Neural progenitor cell (in vitro differentiated cells): ENCODE measurements around the gene IL17B. TPM values are rescaled to one million over a fixed set of nuclear protein-coding genes. Genes with fewer than 3 reads are reported as not detected.
A peak's percentile ranks its signal among the peaks of the same experiment; 100 is the strongest.

Source experiments
- DNase-seq: peaks from one replicate; pipeline ENCODE4 v3.0.0-alpha.2; 2016; ENCODE audit warnings: low spot score
- H2AFZ ChIP-seq: fragments of 200-600 bp; sonication (generic); replicated peaks from 2 replicates; pipeline ENCODE4 v1.6.1; 2016; ENCODE audit warnings: antibody characterized with exemption
- H3F3A ChIP-seq: fragments of 200-600 bp; sonication (generic); 2 replicates; pipeline ENCODE4 v1.6.1; 2016; ENCODE audit warnings: antibody characterized with exemption, low read depth
- H3K27ac ChIP-seq: fragments of 200-600 bp; sonication (generic); 2 replicates; pipeline ENCODE4 v1.5.1; 2016; ENCODE audit warnings: mild to moderate bottlenecking
- H3K27me3 ChIP-seq: fragments of 200-600 bp; sonication (generic); 2 replicates; pipeline ENCODE4 v1.6.1; 2016; ENCODE audit warnings: mild to moderate bottlenecking, moderate library complexity
- H3K36me3 ChIP-seq: fragments of 200-600 bp; sonication (generic); 2 replicates; pipeline ENCODE4 v1.5.1; 2016
- H3K4me1 ChIP-seq: fragments of 200-600 bp; sonication (generic); 2 replicates; pipeline ENCODE4 v1.6.1; 2016; ENCODE audit warnings: mixed run types
- H3K4me2 ChIP-seq: fragments of 200-600 bp; sonication (generic); 2 replicates; pipeline ENCODE4 v1.6.1; 2016
- H3K4me3 ChIP-seq: fragments of 200-600 bp; sonication (generic); 2 replicates; pipeline ENCODE4 v1.5.1; 2016
- H3K79me2 ChIP-seq: fragments of 200-600 bp; sonication (generic); 2 replicates; pipeline ENCODE4 v1.6.1; 2016; ENCODE audit warnings: low read depth
- H3K9ac ChIP-seq: fragments of 200-600 bp; sonication (generic); 2 replicates; pipeline ENCODE4 v1.6.1; 2016
- H3K9me3 ChIP-seq: fragments of 200-600 bp; sonication (generic); 2 replicates; pipeline ENCODE4 v1.5.1; 2016; ENCODE audit warnings: low read depth
- H4K20me1 ChIP-seq: fragments of 200-600 bp; sonication (generic); 2 replicates; pipeline ENCODE4 v1.6.1; 2016; ENCODE audit warnings: low read depth
- H3K27ac Mint-ChIP-seq: 3 replicates; pipeline ENCODE4 v1.8.0; 2021; ENCODE audit warnings: mixed read lengths
- H3K27me3 Mint-ChIP-seq: 2 replicates; pipeline ENCODE4 v1.8.0; 2022; ENCODE audit warnings: low read depth, mild to moderate bottlenecking, inconsistent platforms, moderate library complexity, mixed read lengths; ENCODE audit not compliant: insufficient read depth
- H3K36me3 Mint-ChIP-seq: 3 replicates; pipeline ENCODE4 v1.8.0; 2021; ENCODE audit warnings: mixed read lengths
- H3K4me1 Mint-ChIP-seq: 3 replicates; pipeline ENCODE4 v1.8.0; 2021; ENCODE audit warnings: mixed read lengths
- H3K4me3 Mint-ChIP-seq: 3 replicates; pipeline ENCODE4 v1.8.0; 2021; ENCODE audit warnings: mild to moderate bottlenecking, moderate library complexity, mixed read lengths
- H3K9me3 Mint-ChIP-seq: 3 replicates; pipeline ENCODE4 v1.8.0; 2020; ENCODE audit warnings: mixed read lengths
- EZH2 ChIP-seq: fragments of 200-600 bp; sonication (generic); IDR thresholded peaks from 2 replicates; pipeline ENCODE4 v1.6.1; 2017; ENCODE audit warnings: antibody characterized with exemption, mild to moderate bottlenecking, moderate library complexity
- EZH2phosphoT487 ChIP-seq: fragments of 200-600 bp; sonication (generic); IDR thresholded peaks from 2 replicates; pipeline ENCODE4 v1.6.1; 2017; ENCODE audit warnings: antibody characterized with exemption
- total RNA-seq: library from RNA; depleted of rRNA; stranded (reverse); fragments of >200 nt; gene quantifications from 2 replicates; pipeline ENCODE4 v1.2.3, GENCODE V29; 2015; ENCODE audit warnings: low replicate concordance
- TF ChIP-seq, protein P1 (sequence below): fragments of 200-600 bp; sonication (generic); IDR thresholded peaks from 2 replicates; pipeline ENCODE4 v1.5.1; 2017; ENCODE audit warnings: antibody characterized with exemption, mild to moderate bottlenecking

IL17B gene
- total RNA-seq, 1 donor from 2014 or later = not detected

DNA sequence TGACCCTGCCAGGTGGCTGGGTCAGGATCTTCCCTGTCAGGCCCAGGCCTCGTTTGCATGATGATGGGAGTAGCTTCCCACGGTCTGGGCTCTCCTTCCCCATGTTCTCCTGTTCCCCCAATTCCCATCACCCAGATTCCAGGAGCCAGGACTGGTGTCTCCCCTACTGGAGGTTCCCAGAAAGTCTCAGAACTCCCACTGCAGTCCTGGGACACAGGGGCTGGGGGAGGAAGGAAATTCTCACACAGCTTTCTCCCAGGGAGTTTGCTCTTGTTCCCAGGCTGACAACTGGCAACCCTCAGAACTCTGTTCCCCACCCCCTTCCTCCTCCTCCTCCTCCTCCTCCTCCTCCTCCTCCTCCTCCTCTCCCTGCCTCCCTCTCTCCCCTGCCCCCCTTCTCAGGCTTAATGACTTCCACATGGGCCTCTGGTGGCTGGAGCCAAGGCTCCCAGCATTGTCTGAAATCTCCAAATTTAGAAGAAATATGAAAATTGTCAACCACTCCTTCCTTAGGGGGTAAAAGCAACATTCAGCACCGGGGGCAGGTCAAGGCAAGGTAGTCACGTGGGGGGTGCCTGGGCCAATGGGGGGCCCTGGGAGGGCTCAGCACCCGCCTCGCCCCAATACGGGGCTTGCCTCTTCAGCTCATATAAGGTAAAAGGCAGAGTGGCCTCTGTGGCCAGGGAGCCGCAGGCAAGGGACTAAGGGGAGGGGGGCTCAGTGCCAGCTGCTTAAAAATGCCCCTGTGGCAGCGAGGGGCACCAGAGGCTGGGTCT is 27.3 kb upstream of the IL17B start:
- Histone ChIP-seq H3K9ac (no peak overlapping the region), H3K4me1 (peaks cover 24% of the 10 kb centered on the region), H3K4me2 (no peak overlapping the region), H3K9me3 (no peaks in the 10 kb centered on the region), H3K27me3 (no peaks in the 10 kb centered on the region), H2AFZ (no peak overlapping the region), H3K4me3 (no peak overlapping the region), H3F3A (no peaks in the 10 kb centered on the region), H3K27ac (no peak overlapping the region), H4K20me1 (no peaks in the 10 kb centered on the region), H3K79me2 (no peaks in the 10 kb centered on the region), H3K36me3 (no peaks in the 10 kb centered on the region)
- Mint-ChIP-seq H3K9me3 (no peaks in the 10 kb centered on the region), H3K36me3 (no peaks in the 10 kb centered on the region), H3K4me3 (no peak overlapping the region), H3K4me1 (peaks cover 42% of the 10 kb centered on the region), H3K27ac (peak overlapping the region; percentile 81), H3K27me3 (peaks cover 2% of the 10 kb centered on the region)
- peak; percentile 21 for DNase-seq
- TF ChIP-seq EZH2 = no peak
- TF ChIP-seq, protein P1, sequence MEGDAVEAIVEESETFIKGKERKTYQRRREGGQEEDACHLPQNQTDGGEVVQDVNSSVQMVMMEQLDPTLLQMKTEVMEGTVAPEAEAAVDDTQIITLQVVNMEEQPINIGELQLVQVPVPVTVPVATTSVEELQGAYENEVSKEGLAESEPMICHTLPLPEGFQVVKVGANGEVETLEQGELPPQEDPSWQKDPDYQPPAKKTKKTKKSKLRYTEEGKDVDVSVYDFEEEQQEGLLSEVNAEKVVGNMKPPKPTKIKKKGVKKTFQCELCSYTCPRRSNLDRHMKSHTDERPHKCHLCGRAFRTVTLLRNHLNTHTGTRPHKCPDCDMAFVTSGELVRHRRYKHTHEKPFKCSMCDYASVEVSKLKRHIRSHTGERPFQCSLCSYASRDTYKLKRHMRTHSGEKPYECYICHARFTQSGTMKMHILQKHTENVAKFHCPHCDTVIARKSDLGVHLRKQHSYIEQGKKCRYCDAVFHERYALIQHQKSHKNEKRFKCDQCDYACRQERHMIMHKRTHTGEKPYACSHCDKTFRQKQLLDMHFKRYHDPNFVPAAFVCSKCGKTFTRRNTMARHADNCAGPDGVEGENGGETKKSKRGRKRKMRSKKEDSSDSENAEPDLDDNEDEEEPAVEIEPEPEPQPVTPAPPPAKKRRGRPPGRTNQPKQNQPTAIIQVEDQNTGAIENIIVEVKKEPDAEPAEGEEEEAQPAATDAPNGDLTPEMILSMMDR = no peak
- no peak for TF ChIP-seq EZH2phosphoT487

- H3K36me3 Mint-ChIP-seq = no peaks in the 10 kb centered on the region
- Histone ChIP-seq H3K27ac (no peak overlapping the region), H3K9me3 (no peaks in the 10 kb centered on the region), H2AFZ (no peak overlapping the region), H3K79me2 (no peaks in the 10 kb centered on the region), H4K20me1 (no peaks in the 10 kb centered on the region), H3K4me1 (peaks cover 24% of the 10 kb centered on the region), H3K36me3 (no peaks in the 10 kb centered on the region), H3K9ac (no peak overlapping the region), H3K4me2 (no peak overlapping the region), H3K4me3 (no peak overlapping the region), H3F3A (no peaks in the 10 kb centered on the region), H3K27me3 (no peaks in the 10 kb centered on the region)
- no peaks in the 10 kb centered on the region for H3K9me3 Mint-ChIP-seq
- peaks cover 49% of the 10 kb centered on the region for H3K4me1 Mint-ChIP-seq
- H3K4me3 Mint-ChIP-seq = no peak overlapping the region
- peak overlapping the region; percentile 81 for H3K27ac Mint-ChIP-seq
- peaks cover 2% of the 10 kb centered on the region for H3K27me3 Mint-ChIP-seq
- TF ChIP-seq EZH2 = no peak
- TF ChIP-seq EZH2phosphoT487 = no peak
- TF ChIP-seq, protein P1 = no peak
- no peak for DNase-seq
Measured at GRCh38 chr5:149405550-149406202, 26.6 kb upstream of the IL17B start.

DNA sequence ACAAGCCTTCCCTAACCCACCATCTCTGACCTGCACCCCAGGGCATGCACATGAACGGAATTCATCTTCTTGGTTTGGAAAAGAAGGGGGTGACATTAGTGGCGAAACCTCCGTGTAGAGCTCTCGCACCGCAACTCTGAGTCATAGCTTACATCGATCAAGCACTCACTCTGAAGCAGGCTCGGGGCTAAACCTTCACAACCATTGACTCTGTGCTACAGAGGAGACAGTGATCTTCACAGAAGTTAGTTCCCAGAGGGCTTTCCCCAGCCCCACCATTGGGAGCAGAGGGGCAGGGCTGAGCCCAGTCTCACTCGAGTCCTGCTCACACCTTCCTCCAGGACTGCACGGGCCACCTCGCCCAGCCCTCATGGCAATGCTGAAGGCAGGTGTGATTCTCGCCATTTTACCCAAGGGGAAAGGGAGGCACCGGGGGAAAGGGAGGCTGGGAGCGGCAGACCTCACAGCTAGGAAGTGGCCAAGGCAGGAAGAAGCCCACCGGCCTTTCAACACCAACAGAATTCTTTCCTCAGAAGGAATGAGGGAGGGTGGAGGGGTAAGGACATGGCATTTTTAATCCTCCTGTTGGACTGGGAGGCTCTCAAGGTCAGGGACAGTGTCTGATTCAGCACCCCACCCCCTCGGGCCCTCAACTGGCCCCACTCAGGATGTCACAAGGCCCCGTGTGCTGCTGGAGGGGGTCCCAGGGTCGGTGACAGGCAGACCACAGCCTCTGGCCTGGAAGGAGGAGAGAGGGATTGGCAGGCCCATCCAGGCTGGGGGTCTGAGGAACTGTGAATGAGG is 25.9 kb upstream of the IL17B start:
- no peak for DNase-seq
- no peak overlapping the region for H3K9ac ChIP-seq
- peaks cover 29% of the 10 kb centered on the region for H3K4me1 ChIP-seq
- Mint-ChIP-seq H3K9me3 (no peaks in the 10 kb centered on the region), H3K4me3 (no peak overlapping the region), H3K4me1 (peaks cover 55% of the 10 kb centered on the region), H3K27me3 (peaks cover 2% of the 10 kb centered on the region), H3K36me3 (no peaks in the 10 kb centered on the region), H3K27ac (no peak overlapping the region)
- no peak overlapping the region for H2AFZ ChIP-seq
- no peaks in the 10 kb centered on the region for H3K27me3 ChIP-seq
- H3K27ac ChIP-seq = no peak overlapping the region
- H4K20me1 ChIP-seq = no peaks in the 10 kb centered on the region
- H3K36me3 ChIP-seq = no peaks in the 10 kb centered on the region
- H3K4me3 ChIP-seq = no peak overlapping the region
- TF ChIP-seq EZH2 = no peak
- TF ChIP-seq EZH2phosphoT487 = no peak
- TF ChIP-seq, protein P1 = no peak
- no peaks in the 10 kb centered on the region for H3K9me3 ChIP-seq
- H3K79me2 ChIP-seq = no peaks in the 10 kb centered on the region
- no peaks in the 10 kb centered on the region for H3F3A ChIP-seq
- no peak overlapping the region for H3K4me2 ChIP-seq
